GM12891 (cell line): Measurements from ENCODE around the gene CTNNA1.

Experiments
- DNase-seq: peaks from one replicate; pipeline ENCODE4 v3.0.0; 2011; ENCODE audit warnings: low spot score; ENCODE audit not compliant: insufficient read length
- FAIRE-seq: peaks from 2 replicates; lab custom pipeline; 2011; peaks lifted over from hg19 to GRCh38; lab: Jason Lieb, UNC
- PAX5 ChIP-seq: IDR thresholded peaks from 2 replicates; pipeline ENCODE4 v1.6.1; 2011; ENCODE audit warnings: low read length, moderate library complexity, mild to moderate bottlenecking; ENCODE audit not compliant: insufficient read depth, severe bottlenecking
- POLR2A ChIP-seq: IDR thresholded peaks from 2 replicates; pipeline ENCODE4 v1.6.1; 2011; ENCODE audit warnings: low read depth, low read length, control low read depth
- POLR2AphosphoS5 ChIP-seq: IDR thresholded peaks from 2 replicates; pipeline ENCODE4 v1.6.1; 2011; ENCODE audit warnings: low read depth, low read length, control low read depth
- POU2F2 ChIP-seq: IDR thresholded peaks from 2 replicates; pipeline ENCODE4 v1.6.1; 2011; ENCODE audit warnings: low read depth, mild to moderate bottlenecking, control low read depth, low read length, moderate library complexity
- SPI1 ChIP-seq: IDR thresholded peaks from 2 replicates; pipeline ENCODE4 v1.6.1; 2011; ENCODE audit warnings: low read depth, low read length, control low read depth
- TAF1 ChIP-seq: IDR thresholded peaks from 2 replicates; pipeline ENCODE4 v1.6.1; 2011; ENCODE audit warnings: low read depth, low read length, control low read depth

CTNNA1 gene

GRCh38 chr5:138843316-138844124, 90.3 kb downstream of the CTNNA1 start:
- TF ChIP-seq TAF1, result no peak
- no peak for TF ChIP-seq POU2F2
- no peak for TF ChIP-seq SPI1
- no peak for TF ChIP-seq POLR2A
- TF ChIP-seq PAX5, result no peak
- no peak for TF ChIP-seq POLR2AphosphoS5
- no peak for FAIRE-seq
- DNase-seq, result no peak

GRCh38 chr5:138844125-138844461, 90.9 kb downstream of the CTNNA1 start:
- FAIRE-seq, result no peak
- no peak for DNase-seq
- no peak for TF ChIP-seq POLR2AphosphoS5

- no peak for DNase-seq
- no peak for TF ChIP-seq SPI1
- TF ChIP-seq POLR2AphosphoS5, result no peak
- no peak for TF ChIP-seq TAF1
- TF ChIP-seq PAX5, result no peak
- TF ChIP-seq POU2F2, result no peak
- TF ChIP-seq POLR2A, result no peak
- FAIRE-seq, result no peak
These were observed 91.7 kb downstream of the CTNNA1 start for GRCh38 chr5:138844812-138845513.

GRCh38 chr5:138849439-138849838, 96.2 kb downstream of the CTNNA1 start:
- no peak for FAIRE-seq

GRCh38 chr5:138849882-138850281, 96.7 kb downstream of the CTNNA1 start:
- TF ChIP-seq TAF1 (no peak), POLR2A (no peak), SPI1 (no peak), PAX5 (no peak), POLR2AphosphoS5 (no peak), POU2F2 (no peak)
- DNase-seq, result no peak
- FAIRE-seq, result no peak

More at GRCh38 chr5:138849439-138849838, 96.2 kb downstream of the CTNNA1 start:
- TF ChIP-seq TAF1, result no peak
- no peak for TF ChIP-seq POU2F2
- no peak for TF ChIP-seq POLR2AphosphoS5
- TF ChIP-seq PAX5, result no peak
- TF ChIP-seq SPI1, result no peak
- TF ChIP-seq POLR2A, result no peak
- DNase-seq, result no peak

- DNase-seq (no peak), FAIRE-seq (no peak)
- no peak for TF ChIP-seq SPI1
These were observed 97.7 kb downstream of the CTNNA1 start for GRCh38 chr5:138850865-138851435.

- DNase-seq, result no peak
- TF ChIP-seq POLR2AphosphoS5 (no peak), PAX5 (no peak), POU2F2 (no peak), POLR2A (no peak), TAF1 (no peak), SPI1 (no peak)
- no peak for FAIRE-seq
These were observed 99.9 kb downstream of the CTNNA1 start for GRCh38 chr5:138853132-138853531.

- no peak for TF ChIP-seq PAX5
- TF ChIP-seq POU2F2, result no peak
- no peak for TF ChIP-seq SPI1
- TF ChIP-seq POLR2AphosphoS5, result no peak
- TF ChIP-seq TAF1, result no peak
- TF ChIP-seq POLR2A, result no peak
- FAIRE-seq (no peak), DNase-seq (no peak)
These were observed 113.8 kb downstream of the CTNNA1 start for GRCh38 chr5:138867011-138867410.

GRCh38 chr5:138869038-138869437, 115.8 kb downstream of the CTNNA1 start:
- TF ChIP-seq POLR2A (no peak), SPI1 (no peak), POU2F2 (no peak), TAF1 (no peak)
- no peak for FAIRE-seq
- DNase-seq, result no peak

- DNase-seq, result no peak
- TF ChIP-seq SPI1 (no peak), POU2F2 (no peak), PAX5 (no peak), POLR2AphosphoS5 (no peak), POLR2A (no peak), TAF1 (no peak)
- no peak for FAIRE-seq
These were observed 116.7 kb downstream of the CTNNA1 start for GRCh38 chr5:138869763-138870500.
